GM18861 (cell line): Measurements from ENCODE around the gene ST3GAL6.

Experiments
- ATAC-seq: cut with Tn5 transposase; IDR thresholded peaks from one replicate; pipeline ENCODE4 v1.9.1; 2021; ENCODE audit not compliant: unreplicated experiment

Gene ST3GAL6

GRCh38 chr3:98763076-98763475 lies at the start of gene ST3GAL6:
Gene ST3GAL6 (plus strand): TSS chr3:98763340. CDS start chr3:98768441, 5,101 bp downstream.
- ATAC-seq: peak; percentile 48

GRCh38 chr3:98713984-98714383 lies 49.2 kb upstream of the ST3GAL6 start:
- no peak for ATAC-seq

- no peak for ATAC-seq
Observed at GRCh38 chr3:98717584-98717983, 45.6 kb upstream of the ST3GAL6 start.

- no peak for ATAC-seq
Observed at GRCh38 chr3:98718730-98719129, 44.4 kb upstream of the ST3GAL6 start.

GRCh38 chr3:98721776-98722175 lies 41.4 kb upstream of the ST3GAL6 start:
- no peak for ATAC-seq

GRCh38 chr3:98722389-98722788 lies 40.8 kb upstream of the ST3GAL6 start:
- ATAC-seq: no peak

- ATAC-seq: no peak
Observed at GRCh38 chr3:98725352-98725751, 37.8 kb upstream of the ST3GAL6 start.

- ATAC-seq: no peak
Observed at GRCh38 chr3:98726084-98726483, 37.1 kb upstream of the ST3GAL6 start.

GRCh38 chr3:98727638-98728037 lies 35.5 kb upstream of the ST3GAL6 start:
- ATAC-seq: no peak

GRCh38 chr3:98728672-98729071 lies 34.5 kb upstream of the ST3GAL6 start:
- ATAC-seq: no peak

- peak; percentile 62 for ATAC-seq
Observed at GRCh38 chr3:98730338-98730737, 32.8 kb upstream of the ST3GAL6 start.

- ATAC-seq: no peak
Observed at GRCh38 chr3:98730886-98731537, 32.1 kb upstream of the ST3GAL6 start.

- peak; percentile 31 for ATAC-seq
Observed at GRCh38 chr3:98731720-98732285, 31.3 kb upstream of the ST3GAL6 start.

GRCh38 chr3:98732286-98733052 lies 30.7 kb upstream of the ST3GAL6 start:
- ATAC-seq: peak; percentile 19

GRCh38 chr3:98733053-98733811 lies 29.9 kb upstream of the ST3GAL6 start:
- no peak for ATAC-seq

GRCh38 chr3:98733812-98734281 lies 29.3 kb upstream of the ST3GAL6 start:
- no peak for ATAC-seq

- no peak for ATAC-seq
Observed at GRCh38 chr3:98734306-98734705, 28.8 kb upstream of the ST3GAL6 start.

- ATAC-seq: no peak
Observed at GRCh38 chr3:98734735-98735134, 28.4 kb upstream of the ST3GAL6 start.

GRCh38 chr3:98735296-98735695 lies 27.8 kb upstream of the ST3GAL6 start:
- no peak for ATAC-seq

GRCh38 chr3:98735761-98736269 lies 27.3 kb upstream of the ST3GAL6 start:
- ATAC-seq: no peak

- no peak for ATAC-seq
Observed at GRCh38 chr3:98737301-98737700, 25.8 kb upstream of the ST3GAL6 start.
